Peyer's patch (tissue), 4 donors: ENCODE data around the gene SCARF1.

ENCODE experiments used
- POLR2A ChIP-seq, 2 donors: fragments of 450-650 bp; IDR thresholded peaks; one replicate each; pipeline ENCODE4 v1.5.1; 2017; ENCODE audit warnings: antibody characterized with exemption in 2 of 2, mild to moderate bottlenecking in 2 of 2, moderate library complexity in 2 of 2
- TF ChIP-seq, protein P1 (sequence below), 6 experiments: fragments of 450-650 bp in 4 of 6; fragments of 200-600 bp in 2 of 6; sonication (generic) in 1 of 6; IDR thresholded peaks; one replicate each; pipeline ENCODE4 v1.5.1; 2017 to 2019; ENCODE audit warnings: antibody characterized with exemption in 6 of 6, mild to moderate bottlenecking in 3 of 6, moderate library complexity in 1 of 6

DNA sequence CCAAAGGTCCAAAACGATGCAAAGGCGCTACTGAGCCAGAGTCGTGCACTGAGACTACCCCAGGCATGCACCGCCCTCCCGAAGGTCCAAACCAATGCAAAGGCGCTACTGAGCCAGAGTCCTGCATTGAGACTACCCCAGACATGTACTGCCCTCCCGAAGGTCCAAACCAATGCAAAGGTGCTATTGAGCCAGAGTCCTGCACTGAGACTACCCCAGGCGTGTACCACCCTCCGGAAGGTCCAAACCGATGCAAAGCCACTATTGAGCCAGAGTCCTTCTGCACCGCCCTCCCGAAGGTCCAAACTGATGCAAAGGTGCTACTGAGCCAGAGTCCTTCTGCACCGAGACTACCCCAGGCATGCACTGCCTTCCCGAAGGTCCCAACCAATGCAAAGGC, 44.0 kb downstream of the SCARF1 start:
- TF ChIP-seq, protein P1, sequence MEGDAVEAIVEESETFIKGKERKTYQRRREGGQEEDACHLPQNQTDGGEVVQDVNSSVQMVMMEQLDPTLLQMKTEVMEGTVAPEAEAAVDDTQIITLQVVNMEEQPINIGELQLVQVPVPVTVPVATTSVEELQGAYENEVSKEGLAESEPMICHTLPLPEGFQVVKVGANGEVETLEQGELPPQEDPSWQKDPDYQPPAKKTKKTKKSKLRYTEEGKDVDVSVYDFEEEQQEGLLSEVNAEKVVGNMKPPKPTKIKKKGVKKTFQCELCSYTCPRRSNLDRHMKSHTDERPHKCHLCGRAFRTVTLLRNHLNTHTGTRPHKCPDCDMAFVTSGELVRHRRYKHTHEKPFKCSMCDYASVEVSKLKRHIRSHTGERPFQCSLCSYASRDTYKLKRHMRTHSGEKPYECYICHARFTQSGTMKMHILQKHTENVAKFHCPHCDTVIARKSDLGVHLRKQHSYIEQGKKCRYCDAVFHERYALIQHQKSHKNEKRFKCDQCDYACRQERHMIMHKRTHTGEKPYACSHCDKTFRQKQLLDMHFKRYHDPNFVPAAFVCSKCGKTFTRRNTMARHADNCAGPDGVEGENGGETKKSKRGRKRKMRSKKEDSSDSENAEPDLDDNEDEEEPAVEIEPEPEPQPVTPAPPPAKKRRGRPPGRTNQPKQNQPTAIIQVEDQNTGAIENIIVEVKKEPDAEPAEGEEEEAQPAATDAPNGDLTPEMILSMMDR (IDR thresholded peaks at IDR 0.05), result no peak
- TF ChIP-seq POLR2A (IDR thresholded peaks at IDR 0.05), result no peak
